SK-N-MC (cell line): Measurements from ENCODE around the gene KIF2B.

ENCODE experiments used
- EZH2 ChIP-seq: fragments of 200-600 bp; sonication (generic); IDR thresholded peaks from one replicate; pipeline ENCODE4 v1.6.1; 2017; ENCODE audit warnings: antibody characterized with exemption
- FOXP2 ChIP-seq: optimal IDR thresholded peaks from 2 replicates; pipeline ENCODE3; 2011; ENCODE audit warnings: mild to moderate bottlenecking, moderate library complexity; ENCODE audit not compliant: insufficient read depth; ENCODE audit errors: extremely low read length, control extremely low read depth
- POLR2AphosphoS5 ChIP-seq: IDR thresholded peaks from 2 replicates; pipeline ENCODE4 v1.6.1; 2012; ENCODE audit warnings: mild to moderate bottlenecking, low read depth, low read length, borderline replicate concordance

DNA sequence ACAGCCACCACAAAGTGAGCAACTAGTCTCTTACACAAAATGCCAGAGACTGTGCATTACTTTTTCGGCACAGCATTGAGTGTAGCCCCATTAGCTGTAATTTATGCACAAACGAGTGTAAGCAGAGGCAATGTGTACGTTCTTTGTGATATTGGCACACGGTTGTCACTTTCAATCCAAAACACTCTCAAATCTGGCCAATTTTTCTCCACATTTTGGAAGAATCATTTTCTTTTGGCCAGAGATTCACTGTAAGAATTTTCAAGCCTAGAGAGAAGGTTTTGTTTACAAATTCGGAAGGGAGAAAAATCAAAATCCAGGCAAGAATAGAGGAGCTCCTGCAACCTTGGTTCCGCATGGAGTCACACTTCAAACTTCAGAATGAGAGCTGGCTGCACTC lies 15.4 kb upstream of the KIF2B start:
- no peak for TF ChIP-seq EZH2
- no peak for TF ChIP-seq FOXP2
- no peak for TF ChIP-seq POLR2AphosphoS5
